ENCODE data around the gene MICU1.
"Not testable (repeated sequence)": the region's sequence is repeated elsewhere in the genome, so short reads cannot be mapped to it uniquely, and the experiment has no call there.

MICU1 gene

DNA sequence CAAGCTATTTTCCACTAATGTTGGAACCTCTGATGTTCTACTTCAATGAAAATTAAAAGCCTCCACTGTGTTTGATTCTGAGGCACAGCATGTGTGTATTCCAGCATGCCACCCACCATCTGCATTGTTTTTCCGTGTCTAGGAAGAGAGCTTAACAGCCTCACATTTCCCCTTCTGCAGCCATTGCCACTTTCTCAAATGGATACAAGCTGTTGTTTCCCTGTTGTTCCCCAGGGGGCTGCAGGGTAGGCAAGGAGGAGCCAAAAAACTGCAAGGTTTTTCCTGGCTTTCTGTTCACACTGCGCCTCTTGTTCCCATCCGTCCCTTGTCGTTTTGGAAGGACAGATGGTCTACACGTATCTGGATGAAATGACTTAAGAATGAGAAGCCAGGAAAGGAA, 198.9 kb downstream of the MICU1 start:
- DNase-seq = no peak

DNA sequence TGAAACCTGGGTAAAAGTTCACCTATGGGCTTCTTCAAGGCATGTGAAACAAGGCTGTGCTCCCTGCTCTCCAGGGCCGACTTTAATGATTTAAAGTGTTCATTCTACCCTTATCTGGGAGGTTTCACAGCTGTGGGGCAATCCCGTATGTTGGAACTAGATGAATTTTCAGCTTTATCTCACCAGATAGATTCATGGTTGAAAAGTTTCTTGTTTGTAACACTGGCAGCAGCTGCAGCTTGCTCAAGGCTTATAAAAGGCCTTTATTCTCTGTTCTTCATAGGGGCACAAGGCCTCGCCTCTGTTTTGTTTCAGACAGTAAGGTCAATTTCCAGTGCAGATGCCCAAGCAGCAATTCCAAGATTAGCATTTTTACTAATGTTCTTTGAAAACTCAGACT, 200.7 kb downstream of the MICU1 start:
- DNase-seq = no peak

DNA sequence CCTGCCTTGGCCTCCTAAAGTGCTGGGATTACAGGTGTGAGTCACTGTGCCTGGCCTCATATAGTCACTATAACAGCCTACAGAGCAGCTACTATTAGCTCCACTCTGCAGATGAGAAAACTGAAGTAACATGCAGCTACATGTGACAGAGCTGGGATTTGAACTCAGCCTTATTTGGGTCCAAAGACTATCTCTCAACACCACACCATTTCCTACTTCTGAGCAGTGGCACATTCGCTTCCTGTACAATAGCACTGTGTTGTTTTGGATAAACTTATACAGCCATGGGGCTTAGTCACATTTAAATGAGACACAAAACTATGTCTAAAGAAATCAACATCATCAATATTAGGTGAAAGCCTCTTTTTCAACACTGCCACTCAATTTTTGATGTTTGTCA, 201.3 kb downstream of the MICU1 start:
- no peak for DNase-seq

DNA sequence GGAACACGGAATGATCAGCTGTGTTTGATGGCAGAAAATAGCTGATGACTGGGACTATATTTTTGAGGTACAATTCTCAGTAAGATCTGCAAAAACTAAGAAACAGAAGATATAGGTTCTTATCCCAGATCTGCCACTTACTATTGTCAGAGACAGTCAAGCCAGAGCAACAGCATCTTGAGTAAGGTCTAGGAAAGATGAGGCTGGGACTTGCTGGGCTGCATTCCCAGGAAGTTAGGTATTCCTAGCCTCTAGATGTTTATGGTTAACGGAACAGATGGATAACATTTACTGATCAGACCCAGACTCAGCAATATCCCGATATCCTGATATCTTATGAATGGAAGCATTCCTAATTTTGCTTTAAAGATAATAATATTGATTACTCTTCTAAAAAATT, 202.5 kb downstream of the MICU1 start:
- DNase-seq = no peak

DNA sequence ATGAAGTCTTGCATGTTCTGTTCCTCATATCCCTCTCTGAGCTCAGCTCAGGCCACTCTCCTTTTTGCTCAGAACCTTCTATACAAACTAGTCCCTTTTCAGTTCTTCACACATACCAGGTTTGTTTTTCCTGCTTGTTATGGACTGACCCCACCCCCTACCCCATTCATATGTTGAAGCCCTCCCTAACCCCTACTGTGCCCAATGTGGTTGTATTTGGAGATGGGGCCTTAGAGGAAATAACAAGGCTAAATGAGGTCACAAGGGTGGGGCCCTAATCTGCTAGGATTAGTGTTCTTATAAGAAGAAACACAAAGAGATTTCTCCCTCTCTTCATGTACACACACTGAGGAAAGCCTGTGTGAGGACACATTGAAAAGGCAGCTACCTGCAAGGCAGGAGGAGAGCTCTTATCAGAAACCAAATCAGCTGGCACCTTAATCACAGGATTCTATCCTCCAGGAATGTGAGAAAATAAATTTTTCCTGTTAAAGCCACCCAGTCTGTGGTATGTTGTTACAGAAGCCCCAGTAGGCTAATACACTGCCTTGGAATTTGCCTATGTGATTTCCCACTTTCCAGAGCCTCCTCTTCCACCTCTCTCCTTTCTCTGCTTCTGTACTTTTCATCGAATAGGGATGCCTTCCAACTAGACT, 203.9 kb downstream of the MICU1 start:
- no peak for DNase-seq

DNA sequence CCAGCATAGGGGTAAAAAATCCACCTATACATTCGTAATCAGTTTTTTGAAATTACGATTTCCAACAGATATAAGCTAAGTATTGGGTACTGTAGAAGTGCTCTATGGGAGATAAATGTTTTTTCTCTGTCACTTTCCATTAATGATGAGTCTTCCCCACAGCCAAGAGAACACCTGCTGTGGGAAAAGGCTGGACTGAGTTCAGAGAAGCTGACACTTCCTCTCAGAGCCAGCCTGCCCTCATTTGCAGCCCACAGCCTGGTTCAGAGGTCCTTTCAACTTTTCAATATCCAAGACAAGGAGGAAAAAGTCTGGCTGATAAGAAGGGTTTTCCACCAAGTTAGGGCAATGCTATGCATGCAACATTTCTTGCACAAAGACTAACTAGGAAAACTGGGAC, 206.6 kb downstream of the MICU1 start:
- no peak for DNase-seq

DNA sequence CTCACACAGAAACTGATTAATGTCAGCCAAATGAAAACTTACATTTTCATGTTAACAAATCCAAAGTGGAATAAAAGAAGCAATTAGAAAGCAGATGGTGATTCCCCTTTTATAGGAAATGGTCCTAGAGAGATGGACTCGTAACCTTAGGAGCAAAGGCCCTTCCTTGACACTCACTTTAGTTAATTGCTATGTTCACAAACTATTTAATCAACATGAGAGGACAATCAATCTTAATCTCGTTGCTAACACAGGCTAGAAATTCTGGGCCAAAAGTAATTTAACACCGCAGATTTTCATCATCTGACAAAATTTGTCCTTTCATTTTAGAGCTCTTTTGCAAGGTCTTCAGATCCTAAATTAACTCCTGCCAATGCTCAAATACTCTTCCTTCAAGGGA, 207.2 kb downstream of the MICU1 start:
- DNase-seq = no peak

DNA sequence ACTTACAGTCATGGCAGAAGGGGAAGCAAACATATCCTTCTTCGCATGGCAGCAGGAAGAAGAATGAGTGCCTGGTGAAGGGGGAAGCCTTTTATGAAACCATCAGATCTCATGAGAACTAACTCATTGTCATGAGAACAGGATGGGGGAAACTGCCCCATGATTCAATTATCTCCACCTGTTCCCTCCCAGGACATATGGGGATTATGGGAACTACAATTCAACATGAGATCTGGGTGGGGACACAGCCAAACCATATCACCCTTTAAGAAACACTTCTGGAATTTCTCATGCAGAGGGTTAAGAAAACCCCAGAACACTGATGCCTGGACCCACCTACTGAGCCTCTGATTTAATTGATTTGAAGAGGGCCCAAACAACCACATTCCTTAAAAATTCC, 207.9 kb downstream of the MICU1 start:
- no peak for DNase-seq

DNA sequence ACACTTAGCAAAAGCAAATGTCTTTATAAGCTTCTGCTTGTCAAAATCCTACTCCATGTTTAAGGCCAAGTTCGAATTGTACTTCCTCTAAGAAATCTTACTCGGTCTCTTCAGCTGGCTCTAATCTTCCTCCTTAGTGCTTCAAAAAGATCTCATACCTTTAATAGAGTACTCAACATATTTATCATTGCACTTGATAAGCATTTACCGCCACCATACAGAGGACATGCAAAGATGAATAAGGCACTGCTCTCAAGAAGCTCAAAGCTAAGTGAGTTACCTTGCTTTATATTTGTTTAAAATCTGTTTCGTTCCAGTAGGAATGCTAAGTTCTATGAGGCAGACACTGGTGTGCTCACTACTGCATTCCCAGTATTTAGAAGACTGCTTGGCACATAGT, 209.2 kb downstream of the MICU1 start:
- DNase-seq = no peak

DNA sequence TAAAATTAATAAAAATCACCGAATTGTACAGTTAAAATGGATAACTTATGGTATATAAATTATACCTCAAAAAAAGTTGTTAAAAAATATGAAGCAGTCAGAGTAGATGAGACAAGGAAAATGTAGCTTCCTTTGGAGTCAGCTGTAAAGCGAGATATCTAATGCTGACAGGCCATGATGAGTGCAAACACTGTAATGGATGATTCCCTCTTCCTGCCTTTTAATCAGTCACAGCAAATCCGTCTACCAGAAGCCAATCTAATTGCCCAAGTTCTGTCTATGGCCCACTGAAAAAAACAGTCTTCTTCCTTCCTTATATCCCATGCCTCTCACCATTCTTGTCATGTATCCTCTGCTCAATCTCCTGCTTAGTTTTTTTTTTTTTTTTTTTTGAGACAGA, 211.2 kb downstream of the MICU1 start:
- no peak for DNase-seq

DNA sequence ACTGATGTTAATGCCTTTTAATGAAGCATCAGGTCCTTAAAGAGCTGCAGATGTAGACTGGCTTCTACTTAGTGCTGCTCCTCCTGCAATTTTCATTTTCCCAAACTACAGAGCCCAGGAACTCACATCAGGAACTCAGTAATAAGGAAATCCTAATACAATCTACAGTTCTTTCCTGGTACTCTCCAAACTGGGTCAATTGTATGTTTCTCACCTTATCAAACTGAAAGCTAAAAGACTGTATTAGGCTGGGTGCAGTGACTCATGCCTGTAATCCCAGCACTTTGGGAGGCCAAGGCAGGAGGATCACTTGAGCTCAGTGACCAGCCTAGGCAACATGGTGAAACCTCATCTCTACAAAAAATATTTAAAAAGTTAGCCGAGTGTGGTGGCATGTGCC, 216.7 kb downstream of the MICU1 start:
- DNase-seq = no peak

DNA sequence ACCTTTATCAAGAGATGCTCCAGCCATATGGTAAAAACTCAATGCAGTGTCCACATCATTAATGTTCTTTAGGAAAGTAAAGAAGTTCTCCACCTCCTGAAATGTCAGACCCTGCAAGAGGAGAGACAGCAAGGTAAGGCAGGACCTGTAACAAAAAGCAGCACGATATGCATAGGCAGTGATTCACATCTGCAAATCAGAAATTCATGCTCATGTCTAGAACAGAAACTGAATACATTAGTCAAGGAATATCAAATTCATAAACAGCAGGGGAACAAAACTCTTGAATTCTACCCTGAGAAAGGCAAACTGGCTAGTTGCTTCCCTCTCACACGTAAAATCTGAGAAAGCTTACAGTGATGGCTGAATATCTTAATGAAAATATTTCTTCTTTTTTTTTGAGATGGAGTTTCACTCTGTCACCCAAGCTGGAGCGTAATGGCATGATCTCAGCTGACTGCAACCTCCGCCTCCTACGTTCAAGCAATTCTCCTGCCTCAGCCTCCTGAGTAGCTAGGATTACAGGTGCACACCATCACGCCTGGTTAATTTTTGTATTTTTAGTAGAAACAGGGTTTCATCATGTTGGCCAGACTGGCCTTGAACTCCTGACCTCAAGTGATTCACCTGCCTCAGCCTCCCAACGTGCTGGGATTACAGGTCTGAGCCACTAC, 217.8 kb downstream of the MICU1 start:
- DNase-seq = no peak

DNA sequence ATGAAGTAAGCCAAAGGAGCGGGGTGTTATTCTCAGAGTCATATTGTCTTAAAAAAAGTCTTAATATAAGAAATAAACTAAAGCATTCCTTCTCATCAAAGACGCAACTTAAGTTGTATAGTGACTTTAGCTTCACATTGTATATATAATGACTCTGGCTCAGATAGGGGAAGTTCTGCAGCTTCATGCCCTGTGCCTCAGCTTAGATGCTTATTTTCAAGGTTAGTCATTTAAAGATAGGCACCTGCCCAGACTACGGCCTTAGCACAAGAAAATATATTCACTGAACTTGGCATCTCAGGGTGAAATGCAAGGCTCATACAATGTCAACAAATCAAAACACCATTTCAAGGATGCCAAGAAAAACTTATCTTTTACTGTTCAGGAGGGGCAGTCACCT, 218.4 kb downstream of the MICU1 start:
- no peak for DNase-seq

DNA sequence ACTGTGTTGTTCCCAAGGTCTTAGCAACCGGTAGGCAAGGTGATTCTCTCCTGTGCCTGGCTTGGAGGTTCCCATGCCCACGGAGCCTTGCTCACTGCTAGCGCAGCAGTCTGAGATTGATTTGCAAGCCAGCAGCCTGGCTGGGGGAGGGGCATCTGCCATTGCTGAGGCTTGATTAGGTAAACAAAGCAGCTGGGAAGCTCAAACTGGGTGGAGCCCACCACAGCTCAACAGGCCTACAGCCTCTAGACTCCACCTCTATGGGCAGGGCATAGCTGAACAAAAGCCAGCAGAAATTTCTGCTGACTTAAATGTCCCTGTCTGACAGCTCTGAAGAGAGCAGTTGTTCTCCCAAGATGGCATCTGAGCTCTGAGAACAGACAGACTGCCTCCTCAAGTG, 230.3 kb downstream of the MICU1 start:
- not testable (repeated sequence) for DNase-seq

DNA sequence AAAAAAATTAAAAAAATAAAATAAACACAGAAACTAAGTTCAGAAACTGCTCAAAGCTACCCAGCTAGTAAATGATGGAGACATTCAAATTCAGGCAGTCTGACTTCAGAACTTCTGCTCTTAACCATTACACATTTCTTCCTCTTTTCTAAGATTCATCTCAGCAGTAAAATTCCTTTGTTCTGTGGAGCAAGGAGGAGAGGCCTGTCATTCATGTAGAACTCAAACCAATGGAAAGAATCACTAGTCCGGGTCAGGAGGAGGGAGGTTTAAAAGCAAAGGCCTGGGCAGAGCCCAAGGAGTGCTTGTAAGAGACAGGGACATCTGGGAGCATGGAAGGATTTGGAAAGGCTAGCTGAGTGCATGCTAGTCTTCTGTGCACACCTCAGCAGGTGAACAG, 233.3 kb downstream of the MICU1 start:
- DNase-seq = no peak

DNA sequence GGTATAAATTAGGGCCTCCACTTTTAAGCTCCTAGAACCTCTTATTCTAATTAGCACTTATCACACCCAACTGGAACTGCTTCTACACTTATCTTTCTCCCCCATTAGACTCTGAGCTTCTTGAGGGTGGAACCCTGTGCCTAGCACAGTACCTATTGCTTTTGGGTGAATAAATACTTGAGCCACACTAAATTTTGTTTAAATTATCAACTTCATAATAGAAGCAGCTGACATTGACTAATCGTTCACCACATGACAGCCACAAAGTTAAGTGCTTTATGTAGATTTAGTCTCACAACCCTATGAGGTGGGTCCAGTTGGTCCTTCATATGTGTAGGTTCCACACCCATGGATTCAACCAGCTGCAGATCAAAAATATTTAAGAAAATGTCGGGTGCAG, 235.1 kb downstream of the MICU1 start:
- DNase-seq = no peak

DNA sequence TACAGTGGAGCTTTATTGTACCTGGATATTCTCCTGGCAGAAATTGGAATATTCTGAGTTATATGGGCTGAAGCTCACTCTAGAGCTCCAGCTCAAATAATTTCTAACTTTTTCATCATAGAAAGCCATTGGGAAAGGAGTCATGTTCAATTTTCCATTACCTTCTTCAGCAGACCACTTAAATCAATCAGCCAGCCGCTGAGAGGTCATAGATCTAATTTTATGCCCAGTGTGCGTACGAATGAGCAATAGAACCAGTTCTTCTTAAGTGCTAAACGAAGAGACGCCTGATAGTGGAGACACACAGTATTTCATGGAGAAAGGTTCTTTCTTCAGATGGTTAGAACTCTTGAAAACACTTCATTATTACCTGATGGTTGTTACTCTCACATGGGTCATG, 236.2 kb downstream of the MICU1 start:
- DNase-seq = no peak

DNA sequence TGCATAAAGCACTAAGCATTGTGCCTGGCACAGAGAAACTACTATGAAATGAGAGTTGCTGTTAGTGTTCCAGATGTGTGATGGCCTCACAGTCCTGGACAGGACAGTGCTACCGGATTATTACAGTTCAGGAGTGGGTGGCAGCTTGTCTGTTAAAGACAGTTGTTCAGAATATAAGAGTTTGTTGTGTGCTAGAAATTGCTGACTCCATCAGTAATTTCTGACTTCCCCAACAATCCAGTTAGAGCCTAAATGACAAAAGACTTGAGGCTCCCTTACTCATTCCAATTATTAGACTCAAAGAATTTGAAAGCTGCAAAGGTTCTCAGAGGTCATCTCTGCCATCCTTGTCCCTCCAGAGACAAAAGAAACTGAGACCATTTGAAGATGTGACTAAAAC, 236.9 kb downstream of the MICU1 start:
- no peak for DNase-seq

DNA sequence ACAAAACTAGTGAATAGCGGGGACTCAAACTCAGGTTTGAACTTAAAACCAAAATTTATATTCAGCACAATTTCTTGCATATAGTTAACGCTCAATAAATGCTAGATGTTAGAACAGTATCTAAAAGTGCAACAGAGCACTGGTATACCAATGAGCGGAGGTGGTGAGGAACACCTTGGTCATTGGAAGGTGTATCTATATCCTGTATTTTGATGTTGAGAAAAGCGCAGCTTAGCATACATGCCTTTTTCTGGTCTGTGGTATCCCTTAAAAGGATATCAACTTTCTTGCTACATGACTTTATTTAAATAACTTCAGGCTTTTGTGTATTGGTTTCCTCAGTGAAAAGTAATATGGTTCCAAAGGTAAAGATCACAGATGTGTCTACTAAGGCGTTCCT, 237.8 kb downstream of the MICU1 start:
- DNase-seq = no peak

DNA sequence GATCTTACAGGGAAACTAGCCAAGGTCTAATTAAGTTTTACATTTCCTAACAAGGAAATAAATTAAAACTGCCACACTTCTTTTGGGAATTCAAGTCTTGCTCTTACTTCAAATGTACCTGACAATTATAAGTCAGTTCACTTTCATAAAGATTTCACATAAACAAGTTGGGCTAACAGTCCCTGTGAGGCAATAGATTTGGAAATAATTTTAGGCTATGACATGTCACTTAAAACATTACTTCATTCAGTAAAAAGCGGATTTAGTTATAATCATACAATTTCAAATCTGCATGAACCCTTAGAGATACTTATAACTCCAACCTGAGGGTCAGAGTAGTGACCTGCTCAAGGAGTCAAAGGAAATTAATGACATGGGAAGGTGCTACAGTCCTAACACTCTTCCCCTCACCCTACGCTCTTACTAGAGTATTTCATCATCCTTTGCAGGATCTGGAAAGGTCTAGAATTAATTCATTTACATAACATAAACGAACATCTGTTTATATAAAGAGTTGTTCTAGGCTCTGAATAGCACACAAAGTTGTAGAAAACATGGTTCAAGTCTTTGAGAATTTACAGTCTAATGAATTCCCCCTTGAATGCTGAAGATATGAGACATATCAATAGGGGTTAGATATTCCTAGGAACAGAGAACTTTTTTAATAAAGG, 238.8 kb downstream of the MICU1 start:
- DNase-seq = no peak

DNA sequence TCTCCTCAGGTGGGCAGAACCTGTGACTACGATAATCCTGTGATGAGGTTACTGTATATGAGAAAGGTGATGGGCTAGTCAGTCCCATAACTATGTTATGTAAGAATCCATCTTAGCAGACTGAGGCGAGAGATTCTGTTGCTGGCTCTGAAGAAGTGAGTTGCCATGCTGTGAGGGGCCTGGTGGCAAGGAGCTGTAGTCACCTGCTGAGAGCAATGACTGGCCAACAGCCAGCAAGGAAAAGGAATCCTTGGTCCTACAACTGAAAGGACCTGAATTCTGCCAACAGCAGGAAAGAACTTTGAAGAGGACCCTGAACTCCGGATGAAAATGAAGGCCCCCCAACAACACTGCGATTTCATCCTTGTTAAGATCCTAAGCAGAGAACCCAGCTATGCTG, 240.2 kb downstream of the MICU1 start:
- no peak for DNase-seq

DNA sequence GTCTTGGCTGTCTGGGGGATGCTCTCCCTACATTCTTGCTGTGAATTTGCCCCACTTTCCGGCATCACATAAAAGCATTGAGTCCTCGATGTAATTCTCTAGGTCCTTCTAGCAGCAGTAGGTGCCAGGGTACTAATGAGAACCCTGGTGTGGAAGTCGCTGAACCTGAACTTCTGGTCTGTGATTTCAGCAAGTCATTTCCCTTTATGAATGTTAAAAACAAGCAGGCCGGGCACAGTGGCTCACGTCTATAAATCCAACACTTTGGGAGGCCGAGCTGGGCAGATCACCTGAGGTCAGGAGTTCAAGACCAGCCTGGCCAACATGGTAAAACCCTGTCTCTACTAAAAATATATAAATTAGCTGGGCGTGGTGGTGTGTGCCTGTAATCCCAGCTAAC, 240.9 kb downstream of the MICU1 start:
- DNase-seq = not testable (repeated sequence)

DNA sequence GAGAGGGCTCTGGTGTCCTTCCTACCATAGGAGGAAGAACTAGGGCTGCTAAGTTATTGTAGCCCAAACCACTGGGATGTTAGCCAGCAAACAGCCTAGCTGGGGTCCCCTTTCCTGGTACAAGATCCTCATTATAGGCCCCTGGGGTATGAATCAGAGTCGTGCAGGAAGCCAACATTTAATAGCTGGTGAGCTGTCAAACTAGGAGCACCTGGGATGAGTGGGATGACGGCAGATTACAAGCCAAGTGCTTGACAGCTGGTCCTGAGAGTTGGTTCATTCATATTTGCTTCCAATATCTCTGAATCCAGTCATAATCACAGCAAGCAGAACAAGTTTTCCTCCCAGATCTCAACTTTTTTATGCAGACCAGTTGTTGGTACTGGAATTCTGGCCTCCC, 246.1 kb downstream of the MICU1 start:
- no peak for DNase-seq

DNA sequence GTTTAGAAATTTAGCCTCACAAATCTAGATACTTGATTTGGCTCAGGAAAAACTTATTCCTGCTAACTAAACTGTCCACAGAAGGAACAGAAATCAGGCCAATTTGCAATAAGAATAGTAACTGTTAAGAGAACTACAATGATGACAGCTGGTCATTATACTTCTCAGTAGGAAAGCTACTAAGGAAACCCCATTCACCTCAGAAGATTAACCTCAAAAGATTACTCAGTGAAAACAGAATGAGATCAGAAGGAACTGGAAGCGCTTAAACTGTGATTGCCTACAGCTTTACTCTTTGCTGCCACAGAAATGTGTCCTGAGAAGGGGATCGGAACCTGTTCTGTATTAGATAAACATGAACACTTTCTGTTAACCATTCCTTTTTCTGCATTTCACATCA, 246.8 kb downstream of the MICU1 start:
- no peak for DNase-seq

DNA sequence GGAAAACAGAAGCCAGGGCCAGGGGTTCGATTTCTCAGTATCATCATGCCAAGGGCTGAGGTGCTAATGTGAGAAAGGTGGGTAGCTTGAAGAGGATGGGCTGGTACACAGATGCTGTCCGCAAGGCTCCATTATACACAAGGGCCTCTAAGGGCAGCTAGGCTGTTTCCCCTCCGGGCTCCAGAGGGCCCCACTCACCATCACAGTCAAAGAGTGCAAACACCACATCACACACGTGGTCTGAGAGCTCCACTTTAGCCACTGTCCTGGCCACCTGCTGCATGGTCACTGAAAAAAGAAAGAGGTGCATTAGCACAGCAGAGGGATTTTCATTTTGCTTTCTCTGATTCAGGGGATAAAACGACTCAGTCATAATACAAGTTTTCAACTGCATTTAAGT, 250.3 kb downstream of the MICU1 start:
- DNase-seq = no peak

Data from NCI-H1092 (cell line).